22Rv1 (cell line): ENCODE results near the gene ZCCHC2.

Experiments
- CTCF ChIP-seq: fragments of 450-650 bp; IDR thresholded peaks from 2 replicates; pipeline ENCODE4 v1.5.1; 2017; ENCODE audit warnings: mild to moderate bottlenecking
- ZFX ChIP-seq: fragments of 450-650 bp; IDR thresholded peaks from 2 replicates; pipeline ENCODE4 v1.6.1; 2017; ENCODE audit warnings: antibody characterized with exemption, borderline replicate concordance

- TF ChIP-seq CTCF: no peak
- no peak for TF ChIP-seq ZFX
Measured at GRCh38 chr18:62621546-62621945, 98.7 kb downstream of the ZCCHC2 start.
